Measurements from ENCODE around the gene ATR. TPM values are rescaled to one million over a fixed set of nuclear protein-coding genes. Genes with fewer than 3 reads are reported as not detected.

ATR gene
- total RNA-seq, 1 experiment from 2014 or later = 15.8 TPM

DNA sequence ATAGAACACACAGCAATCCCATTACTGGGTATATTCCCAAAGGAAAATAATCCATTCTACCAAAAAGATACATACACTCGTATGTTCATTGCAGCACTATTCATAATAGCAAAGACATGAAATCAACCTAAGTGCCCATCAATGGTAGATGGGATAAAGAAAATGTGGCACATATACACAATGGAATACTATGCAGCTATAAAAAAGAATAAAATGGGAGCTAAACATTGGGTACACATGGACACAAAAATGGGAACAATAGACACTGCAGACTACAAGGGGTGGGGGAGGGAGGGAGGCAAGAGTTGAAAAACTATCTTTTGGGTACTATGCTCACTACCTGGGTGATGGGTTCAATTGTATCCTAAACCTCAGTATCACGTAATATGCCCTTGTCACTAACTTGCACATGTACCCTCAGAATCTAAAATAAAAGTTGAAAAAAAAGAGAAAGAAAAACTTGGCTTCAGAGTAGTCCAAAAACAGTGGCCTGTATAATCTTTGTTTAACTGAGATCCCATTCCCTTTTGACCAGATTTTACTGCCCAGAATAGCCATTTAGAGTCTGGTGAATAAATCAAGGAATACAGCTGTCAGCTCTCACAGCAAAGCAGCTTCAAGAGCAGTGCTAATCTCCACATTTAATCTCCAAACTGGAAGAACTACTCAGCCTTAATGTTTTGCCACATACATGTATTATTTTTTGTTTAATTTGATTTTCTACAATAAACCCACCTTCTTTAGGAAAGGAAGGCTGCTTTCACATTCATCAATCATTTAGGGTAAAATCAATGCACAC, 76.1 kb downstream of the ATR start:
- no peak overlapping the region for H3K56ac ChIP-seq (ENCODE audit: insufficient read length, low read depth, low read length)
- no peak overlapping the region for H2AK5ac ChIP-seq (ENCODE audit: insufficient read length, low read length)
- Mint-ChIP-seq H3K36me3 (ENCODE audit: insufficient read depth in 1 of 3, low read depth in 3 of 3) (peaks cover 7 to 27% (median 25%) of the 10 kb centered on the region in 3 experiments; a peak in 6 of 7 replicates), H3K27me3 (ENCODE audit: low read depth) (no peaks in the 10 kb centered on the region), H3K9me3 (no peaks in the 10 kb centered on the region), H3K27ac (no peak overlapping the region), H3K4me3 (no peak overlapping the region), H3K4me1 (no peaks in the 10 kb centered on the region)
- no peak overlapping the region for H3K9ac ChIP-seq (ENCODE audit: extremely low read depth, insufficient read length, low read length)
- no peak overlapping the region for H3K18ac ChIP-seq (ENCODE audit: insufficient read length, low read depth, low read length)
- H2AFZ ChIP-seq (ENCODE audit: low read length) = no peak overlapping the region
- no peak overlapping the region for H3K4me2 ChIP-seq (ENCODE audit: insufficient read depth, insufficient read length, low read length)
- no peak for DNase-seq
- no peak overlapping the region for H4K91ac ChIP-seq (ENCODE audit: insufficient read length, low read depth, low read length)
- no peak overlapping the region for H3K23ac ChIP-seq (ENCODE audit: insufficient read length, low read depth, low read length)
- no peak overlapping the region for H3K14ac ChIP-seq (ENCODE audit: insufficient read depth, low read length)
- no peaks in the 10 kb centered on the region for H3K23me2 ChIP-seq (ENCODE audit: insufficient read length, low read depth, low read length, poor library complexity, severe bottlenecking)
- no peaks in the 10 kb centered on the region for H4K20me1 ChIP-seq (ENCODE audit: control insufficient read depth, insufficient read depth, insufficient read length)
- no peak overlapping the region for H3T11ph ChIP-seq (ENCODE audit: low read length)
- no peaks in the 10 kb centered on the region for H3K9me3 ChIP-seq (ENCODE audit: control insufficient read depth, low read depth, low read length)
- no peaks in the 10 kb centered on the region for H3K79me2 ChIP-seq (ENCODE audit: insufficient read depth, low read length)
- no peaks in the 10 kb centered on the region for H3K79me1 ChIP-seq (ENCODE audit: insufficient read depth, low read depth, low read length, poor library complexity, severe bottlenecking)
- TF ChIP-seq, protein P1, sequence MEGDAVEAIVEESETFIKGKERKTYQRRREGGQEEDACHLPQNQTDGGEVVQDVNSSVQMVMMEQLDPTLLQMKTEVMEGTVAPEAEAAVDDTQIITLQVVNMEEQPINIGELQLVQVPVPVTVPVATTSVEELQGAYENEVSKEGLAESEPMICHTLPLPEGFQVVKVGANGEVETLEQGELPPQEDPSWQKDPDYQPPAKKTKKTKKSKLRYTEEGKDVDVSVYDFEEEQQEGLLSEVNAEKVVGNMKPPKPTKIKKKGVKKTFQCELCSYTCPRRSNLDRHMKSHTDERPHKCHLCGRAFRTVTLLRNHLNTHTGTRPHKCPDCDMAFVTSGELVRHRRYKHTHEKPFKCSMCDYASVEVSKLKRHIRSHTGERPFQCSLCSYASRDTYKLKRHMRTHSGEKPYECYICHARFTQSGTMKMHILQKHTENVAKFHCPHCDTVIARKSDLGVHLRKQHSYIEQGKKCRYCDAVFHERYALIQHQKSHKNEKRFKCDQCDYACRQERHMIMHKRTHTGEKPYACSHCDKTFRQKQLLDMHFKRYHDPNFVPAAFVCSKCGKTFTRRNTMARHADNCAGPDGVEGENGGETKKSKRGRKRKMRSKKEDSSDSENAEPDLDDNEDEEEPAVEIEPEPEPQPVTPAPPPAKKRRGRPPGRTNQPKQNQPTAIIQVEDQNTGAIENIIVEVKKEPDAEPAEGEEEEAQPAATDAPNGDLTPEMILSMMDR (conservative IDR thresholded peaks at IDR 0.05) = no peak
- H3K27me3 ChIP-seq (ENCODE audit: insufficient read depth, low read length) = no peaks in the 10 kb centered on the region
- H3K27ac ChIP-seq (ENCODE audit: insufficient read length, low read depth, low read length) = no peak overlapping the region
- H2BK12ac ChIP-seq (ENCODE audit: insufficient read length, low read depth, low read length) = no peak overlapping the region
- H4K8ac ChIP-seq (replicated peaks; ENCODE audit: insufficient read length, low read depth, low read length) = no peak overlapping the region
- no peak overlapping the region for H2BK120ac ChIP-seq (ENCODE audit: low read depth, low read length, poor library complexity, severe bottlenecking)
- H2BK15ac ChIP-seq (ENCODE audit: low read depth, low read length) = no peak overlapping the region
- WGBS (ENCODE audit: extremely low coverage, insufficient read length, low lambda C conversion rate) = no CpG with 5 or more reads among the region's 2 CpGs
- no peak overlapping the region for H2BK5ac ChIP-seq (ENCODE audit: insufficient read length, low read length)
- H2BK20ac ChIP-seq (ENCODE audit: low read depth, low read length, poor library complexity, severe bottlenecking) = no peak overlapping the region
- H3K4me1 ChIP-seq (ENCODE audit: insufficient read depth, low read length) = no peaks in the 10 kb centered on the region
- H4K5ac ChIP-seq (ENCODE audit: insufficient read length, low read depth, low read length) = no peak overlapping the region
- H3K4ac ChIP-seq (ENCODE audit: low read depth, low read length) = no peak overlapping the region

Measured in H9 (cell line).